Measurements from ENCODE around the gene SP4.
"Not testable (repeated sequence)": the region's sequence is repeated elsewhere in the genome, so short reads cannot be mapped to it uniquely, and the experiment has no call there.

SP4 gene

GRCh38 chr7:21504021-21504420, 76.1 kb downstream of the SP4 start:
- no peak overlapping the region for H3K4me3 ChIP-seq (ENCODE audit: low read depth, low read length)
- DNase-seq (ENCODE audit: low read depth): no peak

GRCh38 chr7:21507627-21508343, 79.9 kb downstream of the SP4 start:
- no peak overlapping the region for H3K4me3 ChIP-seq (ENCODE audit: low read depth, low read length)
- DNase-seq (ENCODE audit: low read depth): no peak

GRCh38 chr7:21508538-21508937, 80.7 kb downstream of the SP4 start:
- DNase-seq (ENCODE audit: low read depth): no peak
- H3K4me3 ChIP-seq (ENCODE audit: low read depth, low read length): no peak overlapping the region

GRCh38 chr7:21514062-21514461, 86.2 kb downstream of the SP4 start:
- no peak for DNase-seq (ENCODE audit: low read depth)
- H3K4me3 ChIP-seq (ENCODE audit: low read depth, low read length): no peak overlapping the region

- no peak for DNase-seq (ENCODE audit: low read depth)
- H3K4me3 ChIP-seq (ENCODE audit: low read depth, low read length): no peak overlapping the region
Measured at GRCh38 chr7:21524680-21525079, 96.8 kb downstream of the SP4 start.

GRCh38 chr7:21526007-21526406, 98.1 kb downstream of the SP4 start:
- DNase-seq (ENCODE audit: low read depth): no peak
- H3K4me3 ChIP-seq (ENCODE audit: low read depth, low read length): no peak overlapping the region

- H3K4me3 ChIP-seq (ENCODE audit: low read depth, low read length): no peak overlapping the region
- no peak for DNase-seq (ENCODE audit: low read depth)
Measured at GRCh38 chr7:21526448-21526847, 98.6 kb downstream of the SP4 start.

- not testable (repeated sequence) for DNase-seq (ENCODE audit: low read depth)
Measured at GRCh38 chr7:21532485-21532884, 104.6 kb downstream of the SP4 start.

GRCh38 chr7:21533646-21534045, 105.8 kb downstream of the SP4 start:
- DNase-seq (ENCODE audit: low read depth); H3K4me3 ChIP-seq (ENCODE audit: low read depth, low read length): not testable (repeated sequence)

More at GRCh38 chr7:21532485-21532884, 104.6 kb downstream of the SP4 start:
- not testable (repeated sequence) for H3K4me3 ChIP-seq (ENCODE audit: low read depth, low read length)

GRCh38 chr7:21536445-21537118, 108.7 kb downstream of the SP4 start:
- not testable (repeated sequence) for DNase-seq (ENCODE audit: low read depth); H3K4me3 ChIP-seq (ENCODE audit: low read depth, low read length)

- DNase-seq (ENCODE audit: low read depth): no peak
- H3K4me3 ChIP-seq (ENCODE audit: low read depth, low read length): no peak overlapping the region
Measured at GRCh38 chr7:21538936-21539495, 111.1 kb downstream of the SP4 start.

- DNase-seq (ENCODE audit: low read depth): no peak
- peak within 1 kb of the TSS; percentile 44 for H3K4me3 ChIP-seq (ENCODE audit: low read depth, low read length)
Measured at GRCh38 chr7:21542891-21543527, 115.1 kb downstream of the SP4 start, which contains the start of gene DNAH11. Gene DNAH11 (plus strand): TSS chr7:21543039. CDS start chr7:21543246, 207 bp downstream.

GRCh38 chr7:21543528-21544302, 115.8 kb downstream of the SP4 start:
- peak overlapping the region; percentile 44 for H3K4me3 ChIP-seq (ENCODE audit: low read depth, low read length)
- no peak for DNase-seq (ENCODE audit: low read depth)

- DNase-seq (ENCODE audit: low read depth): no peak
- H3K4me3 ChIP-seq (ENCODE audit: low read depth, low read length): no peak overlapping the region
Measured at GRCh38 chr7:21544303-21544656, 116.4 kb downstream of the SP4 start.

- no peak overlapping the region for H3K4me3 ChIP-seq (ENCODE audit: low read depth, low read length)
- DNase-seq (ENCODE audit: low read depth): no peak
Measured at GRCh38 chr7:21544715-21545114, 116.8 kb downstream of the SP4 start.

- DNase-seq (ENCODE audit: low read depth): no peak
- H3K4me3 ChIP-seq (ENCODE audit: low read depth, low read length): no peak overlapping the region
Measured at GRCh38 chr7:21547501-21547900, 119.6 kb downstream of the SP4 start.

GRCh38 chr7:21548491-21548890, 120.6 kb downstream of the SP4 start:
- DNase-seq (ENCODE audit: low read depth): no peak
- H3K4me3 ChIP-seq (ENCODE audit: low read depth, low read length): no peak overlapping the region

- no peak overlapping the region for H3K4me3 ChIP-seq (ENCODE audit: low read depth, low read length)
- no peak for DNase-seq (ENCODE audit: low read depth)
Measured at GRCh38 chr7:21550076-21550475, 122.2 kb downstream of the SP4 start.

GRCh38 chr7:21550821-21551531, 123.1 kb downstream of the SP4 start:
- DNase-seq (ENCODE audit: low read depth): no peak

More at GRCh38 chr7:21550821-21551531, 123.1 kb downstream of the SP4 start:
- H3K4me3 ChIP-seq (ENCODE audit: low read depth, low read length): no peak overlapping the region
